NCI-H2171 (cell line): Measurements from ENCODE around the gene MACROD1.
"Not testable (repeated sequence)": the region's sequence is repeated elsewhere in the genome, so short reads cannot be mapped to it uniquely, and the experiment has no call there.

ENCODE experiments used
- DNase-seq: peaks from one replicate; lab custom pipeline; 2025; lab: John Stamatoyannopoulos, UW

MACROD1 gene

GRCh38 chr11:63998558-63999348, 167.2 kb downstream of the MACROD1 start:
- DNase-seq, result no peak

- DNase-seq, result no peak
Observed at GRCh38 chr11:63997801-63998337, 168.0 kb downstream of the MACROD1 start.

- DNase-seq, result no peak
Observed at GRCh38 chr11:63997104-63997700, 168.7 kb downstream of the MACROD1 start.

- DNase-seq, result no peak
Observed at GRCh38 chr11:63996512-63996911, 169.4 kb downstream of the MACROD1 start.

- no peak for DNase-seq
Observed at GRCh38 chr11:63993993-63994392, 171.9 kb downstream of the MACROD1 start.

GRCh38 chr11:63993100-63993499, 172.8 kb downstream of the MACROD1 start:
- no peak for DNase-seq

- DNase-seq, result no peak
Observed at GRCh38 chr11:63991558-63991957, 174.4 kb downstream of the MACROD1 start.

GRCh38 chr11:63986932-63987513, 178.9 kb downstream of the MACROD1 start:
- no peak for DNase-seq

- DNase-seq, result peak; percentile 84
Observed at GRCh38 chr11:63986156-63986931, 179.6 kb downstream of the MACROD1 start, which contains the start of gene OTUB1. TSS of gene OTUB1 (plus strand) at chr11:63986438. CDS start at chr11:63986457, 19 bp downstream.

GRCh38 chr11:63985812-63986155, 180.1 kb downstream of the MACROD1 start:
- DNase-seq, result no peak

GRCh38 chr11:63979426-63979825, 186.5 kb downstream of the MACROD1 start:
- no peak for DNase-seq

GRCh38 chr11:63978551-63979239, 187.2 kb downstream of the MACROD1 start:
- DNase-seq, result no peak

- DNase-seq, result peak; percentile 100
Observed at GRCh38 chr11:63974259-63975143, 191.4 kb downstream of the MACROD1 start, which contains the start of gene COX8A. TSS of gene COX8A (plus strand) at chr11:63974620. CDS start at chr11:63974681, 61 bp downstream.

GRCh38 chr11:63973912-63974258, 192.0 kb downstream of the MACROD1 start:
- not testable (repeated sequence) for DNase-seq

- no peak for DNase-seq
Observed at GRCh38 chr11:63970902-63971301, 195.0 kb downstream of the MACROD1 start.

- no peak for DNase-seq
Observed at GRCh38 chr11:63969461-63969860, 196.5 kb downstream of the MACROD1 start.

GRCh38 chr11:63966444-63966843, 199.5 kb downstream of the MACROD1 start:
- DNase-seq, result no peak

GRCh38 chr11:63963895-63964294, 202.0 kb downstream of the MACROD1 start:
- not testable (repeated sequence) for DNase-seq

- peak; percentile 44 for DNase-seq
Observed at GRCh38 chr11:63961608-63962412, 204.1 kb downstream of the MACROD1 start.

GRCh38 chr11:63958008-63958407, 207.9 kb downstream of the MACROD1 start:
- peak; percentile 27 for DNase-seq
